Kidney (tissue), 14 donors: ENCODE data around the gene CHST13. TPM values are rescaled to one million over a fixed set of nuclear protein-coding genes. Genes with fewer than 3 reads are reported as not detected.

Experiments
- DNase-seq, 5 donors: peaks; one replicate each; pipeline ENCODE4 v3.0.0-alpha.2; 2013 to 2020
- FAIRE-seq: peaks from 2 replicates; lab custom pipeline; 2012; peaks lifted over from hg19 to GRCh38; lab: Jason Lieb, UNC
- H3K27ac ChIP-seq, 2 donors: one replicate each; pipeline ENCODE4 v1.7.0; 2013; ENCODE audit warnings: low read depth in 2 of 2, low read length in 2 of 2, inconsistent platforms in 1 of 2
- H3K27me3 ChIP-seq: one replicate; pipeline ENCODE4 v1.7.1; 2013; ENCODE audit warnings: low read length, inconsistent platforms; ENCODE audit not compliant: control insufficient read depth, insufficient read depth
- H3K36me3 ChIP-seq, 3 donors: one replicate each; pipeline versions ENCODE4 v1.7.0 to v1.7.1; 2013; ENCODE audit warnings: low read length in 3 of 3, control low read depth in 1 of 3, inconsistent platforms in 1 of 3; ENCODE audit not compliant: insufficient read depth in 3 of 3, control insufficient read depth in 2 of 3
- H3K4me1 ChIP-seq, 3 donors: one replicate each; pipeline versions ENCODE4 v1.7.0 to v1.7.1; 2013; ENCODE audit warnings: low read length in 3 of 3, inconsistent platforms in 1 of 3, low read depth in 1 of 3; ENCODE audit not compliant: control insufficient read depth in 2 of 3, insufficient read depth in 2 of 3
- H3K4me3 ChIP-seq, 3 donors: one replicate each; pipeline versions ENCODE4 v1.7.0 to v1.8.1; 2013; ENCODE audit warnings: low read length in 3 of 3, control low read depth in 1 of 3, inconsistent platforms in 1 of 3
- H3K9ac ChIP-seq, 3 donors: one replicate each; pipeline versions ENCODE4 v1.7.0 to v1.7.1; 2013; ENCODE audit warnings: low read length in 3 of 3, control low read depth in 1 of 3, inconsistent platforms in 1 of 3
- H3K9me3 ChIP-seq, 3 donors: one replicate each; pipeline versions ENCODE4 v1.7.0 to v1.7.1; 2013; ENCODE audit warnings: low read length in 3 of 3, control low read depth in 1 of 3, inconsistent platforms in 1 of 3; ENCODE audit not compliant: control insufficient read depth in 2 of 3, insufficient read depth in 1 of 3
- CTCF ChIP-seq: IDR thresholded peaks from 3 replicates; pipeline ENCODE4 v1.5.1; 2012; ENCODE audit warnings: mild to moderate bottlenecking, moderate library complexity, borderline replicate concordance; ENCODE audit not compliant: insufficient read depth; ENCODE audit errors: extremely low read depth
- intact Hi-C: fragments of 100-400 bp; cut with DNase I; formaldehyde crosslinking; loops from one replicate; pipeline ENCODE4 v1.11.1; 2022
- polyA plus RNA-seq: library from polyadenylated mRNA; stranded (reverse); fragments of 350-450 nt; fragmentation: Illumina TruSeq; extraction: RNeasy Lipid Tissue Mini Kit (QIAGEN cat#74804); gene quantifications from one replicate; pipeline ENCODE4 v1.2.3, GENCODE V29; 2014; ENCODE audit warnings: low read depth, low replicate concordance; ENCODE audit not compliant: insufficient read depth
- total RNA-seq: library from RNA; stranded (reverse); fragmentation: NEBNext Ultra II Directional; extraction: Animal tissue kit (Norgen Biotek cat#: 25700); gene quantifications from one replicate; pipeline ENCODE4 v1.2.1, GENCODE V29; 2021
- donor health status: control.
- donor health status: control.
- donor health status: control.
- donor health status: control.
- donor health status: control.
- donor health status: DM: yes; HTN: yes; CAD: no.
- donor health status: Normal renal cell carcinoma (clear cell type).

CHST13 gene
- total and polyA plus RNA-seq, 2 donors from 2014 or later, result 3.3 to 7.0 TPM

DNA sequence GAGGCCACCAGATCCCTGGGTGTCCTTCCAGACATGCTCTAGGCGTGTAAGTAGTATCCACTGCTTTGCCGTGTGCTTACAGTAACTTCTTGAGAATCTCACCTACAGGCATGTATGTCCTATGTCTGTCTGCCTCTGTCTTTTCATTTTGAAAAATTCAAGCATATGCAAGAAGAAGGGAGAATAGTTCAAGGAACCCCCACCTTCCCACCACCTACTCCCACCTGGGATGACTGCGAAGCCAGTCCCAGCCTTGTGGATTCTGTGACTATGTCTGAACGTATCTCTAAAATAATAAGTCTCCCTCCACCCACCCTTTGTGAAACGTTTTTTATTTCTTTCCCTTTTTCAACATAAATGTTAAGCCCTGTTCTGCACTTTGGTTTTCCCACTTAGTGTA, 15.0 kb downstream of the CHST13 start:
- DNase-seq, result no peak
- FAIRE-seq, result no peak

GRCh38 chr3:126539558-126540250, 15.7 kb downstream of the CHST13 start:
- intact Hi-C loops, result no loop called here
- DNase-seq (peak in 2 of 5 donors; percentile 18 to 37), FAIRE-seq (no peak)
- no peak overlapping the region for H3K4me3 ChIP-seq
- no peak overlapping the region for H3K27ac ChIP-seq
- peaks cover 0 to 3% (median 3%) of the 10 kb centered on the region in 3 donors for H3K4me1 ChIP-seq
- H3K27me3 ChIP-seq, result peaks cover 5% of the 10 kb centered on the region
- TF ChIP-seq CTCF, result no peak
- no peaks in the 10 kb centered on the region for H3K36me3 ChIP-seq
- H3K9ac ChIP-seq, result no peak overlapping the region
- no peaks in the 10 kb centered on the region for H3K9me3 ChIP-seq

More for the DNA sequence above, 15.0 kb downstream of the CHST13 start:
- Histone ChIP-seq H3K4me3 (no peak overlapping the region), H3K4me1 (peaks cover 0 to 3% (median 3%) of the 10 kb centered on the region in 3 donors), H3K9ac (no peak overlapping the region), H3K27me3 (peaks cover 5% of the 10 kb centered on the region), H3K9me3 (no peaks in the 10 kb centered on the region), H3K36me3 (no peaks in the 10 kb centered on the region), H3K27ac (no peak overlapping the region)
- no peak for TF ChIP-seq CTCF
- intact Hi-C loops, result no loop called here

DNA sequence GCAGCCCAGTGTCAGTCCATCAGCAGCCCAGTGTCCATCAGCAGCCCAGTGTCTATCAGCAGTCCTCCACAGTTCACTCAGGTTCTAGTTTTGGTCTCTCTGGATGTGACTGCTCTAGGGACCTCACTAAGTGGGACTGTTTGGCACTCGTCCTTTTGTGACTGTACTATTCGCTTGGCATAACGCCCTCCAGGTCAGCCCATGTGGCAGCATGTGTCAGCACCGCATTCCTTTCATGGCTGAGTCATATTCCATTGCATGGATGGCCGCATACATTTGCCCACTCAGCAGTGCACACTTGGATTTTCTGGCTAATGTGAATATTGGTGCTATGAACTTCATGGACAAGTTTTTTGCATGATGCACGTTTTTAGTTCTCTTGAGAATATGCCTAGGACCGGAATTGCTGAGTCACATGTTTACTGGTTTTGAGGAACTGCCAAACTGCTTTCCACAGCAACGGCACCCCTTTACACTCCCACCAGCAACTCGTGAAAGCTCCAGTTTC, 16.4 kb downstream of the CHST13 start:
- peak in 3 of 5 donors; percentile 11 to 51 (median 31) for DNase-seq

More for the DNA sequence above, 16.4 kb downstream of the CHST13 start:
- no peak overlapping the region for H3K9ac ChIP-seq
- H3K4me1 ChIP-seq, result peaks cover 0 to 3% (median 3%) of the 10 kb centered on the region in 3 donors
- no peak for FAIRE-seq
- H3K4me3 ChIP-seq, result no peak overlapping the region
- H3K9me3 ChIP-seq, result no peaks in the 10 kb centered on the region
- H3K27me3 ChIP-seq, result peaks cover 5% of the 10 kb centered on the region
- no peak overlapping the region for H3K27ac ChIP-seq
- no peaks in the 10 kb centered on the region for H3K36me3 ChIP-seq
- intact Hi-C loops, result no loop called here
- no peak for TF ChIP-seq CTCF
